ENCODE measurements around the gene ANKRD26. TPM values are rescaled to one million over a fixed set of nuclear protein-coding genes. Genes with fewer than 3 reads are reported as not detected.

ANKRD26 gene
- total RNA-seq, 2 experiments from 2014 or later = 6.2 to 6.6 TPM

- H3K36me3 Mint-ChIP-seq (ENCODE audit: low read depth) = peaks cover 31% of the 10 kb centered on the region
- no peaks in the 10 kb centered on the region for H3K27me3 Mint-ChIP-seq
- intact Hi-C loops (cut with DNase I, micrococcal nuclease) = no loop called here
- Histone ChIP-seq H3K4me1 (ENCODE audit: insufficient read depth, low read length) (peaks cover 4% of the 10 kb centered on the region), H3K27me3 (ENCODE audit: control insufficient read depth in 1 of 2, insufficient read depth in 2 of 2, low read length in 2 of 2) (no peaks in the 10 kb centered on the region), H3K36me3 (ENCODE audit: insufficient read depth, low read length) (no peaks in the 10 kb centered on the region), H3K9me3 (ENCODE audit: control insufficient read depth in 1 of 2, insufficient read depth in 1 of 2, low read length in 2 of 2) (no peaks in the 10 kb centered on the region), H3K4me3 (ENCODE audit: low read length) (no peak overlapping the region), H3K27ac (ENCODE audit: low read depth in 1 of 2, low read length in 2 of 2) (no peak overlapping the region)
- H3K9me3 Mint-ChIP-seq = no peaks in the 10 kb centered on the region
- H3K27ac Mint-ChIP-seq = no peak overlapping the region
- TF ChIP-seq CTCF (IDR thresholded peaks at IDR 0.05) = no peak
- DNase-seq (no peak), ATAC-seq (ENCODE audit: poor library complexity) (no peak)
- CTCF ChIA-PET = no interaction called here
- H3K4me1 Mint-ChIP-seq (ENCODE audit: low read depth) = peaks cover 23% of the 10 kb centered on the region
- POLR2A ChIA-PET = no interaction called here
- no peak overlapping the region for H3K4me3 Mint-ChIP-seq
Observed at GRCh38 chr10:27019827-27020226, 80.5 kb downstream of the ANKRD26 start.

GRCh38 chr10:26997610-26998009 is 102.7 kb downstream of the ANKRD26 start:
- H3K4me3 Mint-ChIP-seq = no peak overlapping the region
- no peak for ATAC-seq (ENCODE audit: poor library complexity)
- intact Hi-C loops (cut with DNase I, micrococcal nuclease) = no loop called here

GRCh38 chr10:26994743-26995142 is 105.6 kb downstream of the ANKRD26 start:
- DNase-seq (no peak), ATAC-seq (ENCODE audit: poor library complexity) (no peak)
- Histone ChIP-seq H3K4me1 (ENCODE audit: insufficient read depth, low read length) (peaks cover 7% of the 10 kb centered on the region), H3K27ac (ENCODE audit: low read depth in 1 of 2, low read length in 2 of 2) (no peak overlapping the region), H3K4me3 (ENCODE audit: low read length) (no peak overlapping the region), H3K36me3 (ENCODE audit: insufficient read depth, low read length) (no peaks in the 10 kb centered on the region), H3K27me3 (ENCODE audit: control insufficient read depth in 1 of 2, insufficient read depth in 2 of 2, low read length in 2 of 2) (no peaks in the 10 kb centered on the region), H3K9me3 (ENCODE audit: control insufficient read depth in 1 of 2, insufficient read depth in 1 of 2, low read length in 2 of 2) (no peaks in the 10 kb centered on the region)
- Mint-ChIP-seq H3K36me3 (ENCODE audit: low read depth) (peaks cover 10% of the 10 kb centered on the region), H3K9me3 (peaks cover 5% of the 10 kb centered on the region), H3K4me1 (ENCODE audit: low read depth) (peaks cover 7% of the 10 kb centered on the region), H3K27ac (no peak overlapping the region), H3K4me3 (no peak overlapping the region), H3K27me3 (no peaks in the 10 kb centered on the region)
- TF ChIP-seq CTCF (IDR thresholded peaks at IDR 0.05) = no peak
- intact Hi-C loops (cut with DNase I, micrococcal nuclease) = no loop called here
- CTCF ChIA-PET = interaction anchor here (0.6 kb wide), 1 partner anchor 375 kb away, joined by 3 read pairs; no protein-coding TSS in a partner anchor
- POLR2A ChIA-PET = interaction anchor here (0.6 kb wide), 1 partner anchor 17 kb away, joined by 3 read pairs; no protein-coding TSS in a partner anchor

More at GRCh38 chr10:26997610-26998009, 102.7 kb downstream of the ANKRD26 start:
- POLR2A ChIA-PET = no interaction called here
- H3K4me1 ChIP-seq (ENCODE audit: insufficient read depth, low read length) = peaks cover 7% of the 10 kb centered on the region
- Mint-ChIP-seq H3K4me1 (ENCODE audit: low read depth) (peaks cover 7% of the 10 kb centered on the region), H3K36me3 (ENCODE audit: low read depth) (peaks cover 29% of the 10 kb centered on the region), H3K27me3 (no peaks in the 10 kb centered on the region), H3K27ac (no peak overlapping the region), H3K9me3 (peaks cover 5% of the 10 kb centered on the region)
- H3K36me3 ChIP-seq (ENCODE audit: insufficient read depth, low read length) = no peaks in the 10 kb centered on the region
- CTCF ChIA-PET = no interaction called here
- no peaks in the 10 kb centered on the region for H3K27me3 ChIP-seq (ENCODE audit: control insufficient read depth in 1 of 2, insufficient read depth in 2 of 2, low read length in 2 of 2)
- H3K27ac ChIP-seq (ENCODE audit: low read depth in 1 of 2, low read length in 2 of 2) = no peak overlapping the region
- no peak for TF ChIP-seq CTCF (IDR thresholded peaks at IDR 0.05)
- DNase-seq = peak in 1 of 14 experiments; percentile 36
- no peak overlapping the region for H3K4me3 ChIP-seq (ENCODE audit: low read length)
- no peaks in the 10 kb centered on the region for H3K9me3 ChIP-seq (ENCODE audit: control insufficient read depth in 1 of 2, insufficient read depth in 1 of 2, low read length in 2 of 2)

Data from CD4-positive, alpha-beta T cell (primary cell).